Measurements from ENCODE around the gene MRC2.

MRC2 gene

DNA sequence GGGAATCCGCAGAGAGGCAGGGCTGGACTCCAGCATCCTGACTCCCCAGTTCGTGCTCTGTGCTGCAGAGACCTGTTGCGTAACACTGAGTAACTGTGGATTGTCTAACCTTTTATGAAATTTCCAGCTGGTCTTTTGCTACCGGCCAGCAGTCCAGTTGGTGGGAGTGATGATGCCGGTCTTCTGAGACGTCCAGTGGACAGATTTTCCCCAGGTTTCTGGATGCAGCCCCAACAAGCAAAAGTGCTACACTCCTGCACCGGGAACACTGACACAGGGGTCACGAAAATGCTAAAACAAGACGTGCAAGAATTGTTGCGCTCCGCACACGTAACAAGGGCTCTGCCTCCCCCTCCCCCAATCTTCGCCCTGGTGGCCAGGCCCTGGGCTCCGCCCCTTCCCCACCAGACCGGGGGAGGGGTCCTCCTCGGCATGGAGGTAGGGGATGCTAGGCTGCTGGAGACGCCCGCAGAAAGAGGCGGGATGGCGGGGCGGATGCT is 701 bp upstream of the MRC2 start:
- no peak overlapping the region for H3K27ac ChIP-seq (ENCODE audit: low read length)
- no peaks in the 10 kb centered on the region for H3K36me3 ChIP-seq (replicated peaks; ENCODE audit: insufficient read depth, low read length)
- no peak for DNase-seq
- TF ChIP-seq, protein P1, sequence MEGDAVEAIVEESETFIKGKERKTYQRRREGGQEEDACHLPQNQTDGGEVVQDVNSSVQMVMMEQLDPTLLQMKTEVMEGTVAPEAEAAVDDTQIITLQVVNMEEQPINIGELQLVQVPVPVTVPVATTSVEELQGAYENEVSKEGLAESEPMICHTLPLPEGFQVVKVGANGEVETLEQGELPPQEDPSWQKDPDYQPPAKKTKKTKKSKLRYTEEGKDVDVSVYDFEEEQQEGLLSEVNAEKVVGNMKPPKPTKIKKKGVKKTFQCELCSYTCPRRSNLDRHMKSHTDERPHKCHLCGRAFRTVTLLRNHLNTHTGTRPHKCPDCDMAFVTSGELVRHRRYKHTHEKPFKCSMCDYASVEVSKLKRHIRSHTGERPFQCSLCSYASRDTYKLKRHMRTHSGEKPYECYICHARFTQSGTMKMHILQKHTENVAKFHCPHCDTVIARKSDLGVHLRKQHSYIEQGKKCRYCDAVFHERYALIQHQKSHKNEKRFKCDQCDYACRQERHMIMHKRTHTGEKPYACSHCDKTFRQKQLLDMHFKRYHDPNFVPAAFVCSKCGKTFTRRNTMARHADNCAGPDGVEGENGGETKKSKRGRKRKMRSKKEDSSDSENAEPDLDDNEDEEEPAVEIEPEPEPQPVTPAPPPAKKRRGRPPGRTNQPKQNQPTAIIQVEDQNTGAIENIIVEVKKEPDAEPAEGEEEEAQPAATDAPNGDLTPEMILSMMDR (IDR thresholded peaks at IDR 0.05; ENCODE audit: low read length) = no peak
- no peak for TF ChIP-seq EZH2phosphoT487 (IDR thresholded peaks at IDR 0.05; ENCODE audit: low read length)
- no peak for TF ChIP-seq EZH2 (optimal IDR thresholded peaks at IDR 0.05; ENCODE audit: low read depth, low read length)
- H3K4me3 ChIP-seq (ENCODE audit: low read length) = peak overlapping the region; percentile 46; the same call in 1 of the 2 replicates
- H3K9ac ChIP-seq (ENCODE audit: low read length) = no peak overlapping the region
- peak overlapping the region; percentile 60 for H3K4me2 ChIP-seq (ENCODE audit: low read depth, low read length)
- no peaks in the 10 kb centered on the region for H3F3A ChIP-seq (ENCODE audit: insufficient read depth, low read length)
- no peaks in the 10 kb centered on the region for H3K9me2 ChIP-seq (replicated peaks; ENCODE audit: insufficient read depth, low read length)
- no peaks in the 10 kb centered on the region for H3K9me3 ChIP-seq (replicated peaks; ENCODE audit: insufficient read depth, low read length)
- no peak overlapping the region for H2AFZ ChIP-seq (ENCODE audit: low read length)
- no peaks in the 10 kb centered on the region for H4K20me1 ChIP-seq (ENCODE audit: insufficient read depth, low read length)
- peaks cover 49% of the 10 kb centered on the region for H3K27me3 ChIP-seq (replicated peaks; ENCODE audit: insufficient read depth, low read length)
- no peaks in the 10 kb centered on the region for H3K4me1 ChIP-seq (ENCODE audit: low read length)
- H3K79me2 ChIP-seq (ENCODE audit: low read length) = no peaks in the 10 kb centered on the region

DNA sequence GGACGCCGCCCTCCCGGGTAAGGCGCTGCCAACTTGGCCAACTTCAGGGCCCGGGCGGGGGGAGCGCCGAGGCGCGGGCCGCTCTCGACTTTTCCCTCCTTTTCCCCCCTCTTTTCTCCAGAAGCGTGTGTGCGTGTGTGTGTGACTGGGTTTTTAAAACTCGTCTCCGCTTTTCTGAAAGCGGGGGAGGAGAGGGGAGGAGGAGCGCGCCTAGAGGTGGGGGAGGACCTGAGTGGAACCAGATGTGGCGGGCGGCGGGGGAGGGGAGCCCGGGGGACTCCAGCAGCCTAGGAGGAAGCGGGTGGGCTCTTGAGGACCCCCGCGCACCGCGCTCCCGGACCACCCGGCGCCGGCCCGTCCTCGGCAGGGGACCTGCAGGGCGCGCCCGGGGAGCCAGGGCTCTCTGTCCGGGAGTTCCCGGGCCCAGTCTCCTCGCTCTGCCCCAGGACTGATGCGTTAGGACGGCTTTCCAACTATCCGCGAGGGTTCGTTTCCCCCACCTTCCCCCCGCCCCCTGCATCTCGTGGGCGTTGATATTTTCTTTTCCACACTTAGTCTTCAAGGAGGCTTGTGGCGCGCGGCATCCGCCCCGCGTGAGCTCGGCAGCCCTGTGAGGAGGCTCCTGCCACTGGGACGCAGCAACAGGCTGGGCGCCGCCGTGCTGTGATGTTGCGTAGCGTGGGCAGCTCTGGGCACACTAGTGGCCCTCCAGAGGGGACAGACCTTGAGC is 599 bp downstream of the MRC2 start:
- peak overlapping the region; percentile 60; the same call in 1 of the 2 replicates for H3K4me2 ChIP-seq (ENCODE audit: low read depth, low read length)
- no peak for TF ChIP-seq EZH2 (optimal IDR thresholded peaks at IDR 0.05; ENCODE audit: low read depth, low read length)
- no peak for TF ChIP-seq EZH2phosphoT487 (IDR thresholded peaks at IDR 0.05; ENCODE audit: low read length)
- TF ChIP-seq, protein P1 (IDR thresholded peaks at IDR 0.05; ENCODE audit: low read length) = no peak
- H3K36me3 ChIP-seq (replicated peaks; ENCODE audit: insufficient read depth, low read length) = no peaks in the 10 kb centered on the region
- H3K9me3 ChIP-seq (replicated peaks; ENCODE audit: insufficient read depth, low read length) = no peaks in the 10 kb centered on the region
- H3K27ac ChIP-seq (ENCODE audit: low read length) = no peak overlapping the region
- H3K9me2 ChIP-seq (replicated peaks; ENCODE audit: insufficient read depth, low read length) = no peaks in the 10 kb centered on the region
- H4K20me1 ChIP-seq (ENCODE audit: insufficient read depth, low read length) = no peaks in the 10 kb centered on the region
- peaks cover 49% of the 10 kb centered on the region for H3K27me3 ChIP-seq (replicated peaks; ENCODE audit: insufficient read depth, low read length)
- no peak overlapping the region for H2AFZ ChIP-seq (ENCODE audit: low read length)
- no peaks in the 10 kb centered on the region for H3K4me1 ChIP-seq (ENCODE audit: low read length)
- H3K79me2 ChIP-seq (ENCODE audit: low read length) = no peaks in the 10 kb centered on the region
- H3K9ac ChIP-seq (ENCODE audit: low read length) = no peak overlapping the region
- H3K4me3 ChIP-seq (ENCODE audit: low read length) = peak overlapping the region; percentile 46
- DNase-seq = no peak
- no peaks in the 10 kb centered on the region for H3F3A ChIP-seq (ENCODE audit: insufficient read depth, low read length)

DNA sequence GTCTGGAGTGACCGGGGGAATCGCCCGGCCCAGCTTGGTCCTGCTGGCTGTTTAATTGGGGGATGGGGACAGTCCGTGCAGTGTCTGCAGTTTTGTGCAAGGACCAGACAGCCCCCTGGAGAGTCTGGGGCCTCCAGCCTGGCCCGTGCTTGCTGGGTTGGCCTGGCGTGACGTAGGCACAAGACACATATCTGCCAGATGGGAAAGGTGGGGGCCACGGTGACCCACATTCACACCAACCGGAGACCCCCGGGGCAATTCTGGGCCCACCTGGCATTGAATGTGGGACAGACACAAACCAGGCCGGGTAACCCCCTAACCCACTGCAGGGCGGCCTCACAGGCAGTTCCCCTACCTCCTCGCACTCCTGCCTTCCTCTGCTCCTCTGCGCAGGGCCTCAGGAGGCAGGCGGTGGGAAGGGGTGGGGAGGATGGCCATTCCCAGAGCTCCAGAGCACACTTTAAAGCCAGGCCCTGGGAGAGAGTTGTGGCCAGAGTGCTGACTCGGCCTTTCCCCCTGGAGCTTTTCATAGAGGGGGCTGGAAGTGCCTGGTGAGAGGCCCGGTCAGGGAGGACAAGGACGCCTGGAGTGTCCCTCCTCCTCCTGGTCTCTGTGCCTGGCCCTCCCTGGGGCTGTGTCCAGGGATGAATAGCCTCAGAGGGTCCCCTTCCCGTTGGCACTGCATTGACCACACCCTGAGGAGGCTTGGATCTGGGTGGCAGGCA is 1.5 kb downstream of the MRC2 start:
- H3K27ac ChIP-seq (ENCODE audit: low read length) = no peak overlapping the region
- H2AFZ ChIP-seq (ENCODE audit: low read length) = no peak overlapping the region
- H4K20me1 ChIP-seq (ENCODE audit: insufficient read depth, low read length) = no peaks in the 10 kb centered on the region
- H3K4me3 ChIP-seq (ENCODE audit: low read length) = no peak overlapping the region
- H3K9me2 ChIP-seq (replicated peaks; ENCODE audit: insufficient read depth, low read length) = no peaks in the 10 kb centered on the region
- no peaks in the 10 kb centered on the region for H3F3A ChIP-seq (ENCODE audit: insufficient read depth, low read length)
- TF ChIP-seq EZH2 (optimal IDR thresholded peaks at IDR 0.05; ENCODE audit: low read depth, low read length) (no peak), EZH2phosphoT487 (IDR thresholded peaks at IDR 0.05; ENCODE audit: low read length) (no peak)
- TF ChIP-seq, protein P1 (IDR thresholded peaks at IDR 0.05; ENCODE audit: low read length) = no peak
- no peak overlapping the region for H3K9ac ChIP-seq (ENCODE audit: low read length)
- no peak overlapping the region for H3K4me2 ChIP-seq (ENCODE audit: low read depth, low read length)
- H3K79me2 ChIP-seq (ENCODE audit: low read length) = no peaks in the 10 kb centered on the region
- no peaks in the 10 kb centered on the region for H3K36me3 ChIP-seq (replicated peaks; ENCODE audit: insufficient read depth, low read length)
- DNase-seq = no peak
- H3K4me1 ChIP-seq (ENCODE audit: low read length) = no peaks in the 10 kb centered on the region
- H3K9me3 ChIP-seq (replicated peaks; ENCODE audit: insufficient read depth, low read length) = no peaks in the 10 kb centered on the region
- peaks cover 49% of the 10 kb centered on the region for H3K27me3 ChIP-seq (replicated peaks; ENCODE audit: insufficient read depth, low read length)

Measured in MM.1S (cell line).